GM18498 (cell line): ENCODE results near the gene MYO16.
A peak's percentile ranks its signal among the peaks of the same experiment; 100 is the strongest.

ENCODE experiments used
- ATAC-seq: cut with Tn5 transposase; IDR thresholded peaks from one replicate; pipeline ENCODE4 v1.9.1; 2021; ENCODE audit warnings: mild to moderate bottlenecking, moderate library complexity; ENCODE audit not compliant: unreplicated experiment

The MYO16 gene

DNA sequence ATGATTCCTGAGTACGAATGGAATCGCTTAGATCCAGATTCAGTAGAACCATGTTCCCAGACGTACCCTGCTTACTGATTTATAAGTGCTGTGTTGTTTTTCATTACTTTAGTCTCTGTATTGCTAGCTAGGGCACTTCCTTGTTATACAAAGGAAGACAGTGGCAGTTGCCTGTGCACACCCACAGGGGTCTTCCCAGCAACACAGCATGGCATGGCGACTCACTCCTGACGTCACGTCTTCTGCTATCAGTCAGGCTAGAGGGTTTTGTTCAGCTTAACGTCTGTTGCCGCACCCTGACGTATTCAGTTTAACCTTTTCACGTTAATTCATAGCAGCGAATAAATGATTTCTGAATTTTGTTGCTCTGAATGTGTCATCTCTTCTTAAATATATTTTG, 295.1 kb downstream of the MYO16 start:
- ATAC-seq: no peak

DNA sequence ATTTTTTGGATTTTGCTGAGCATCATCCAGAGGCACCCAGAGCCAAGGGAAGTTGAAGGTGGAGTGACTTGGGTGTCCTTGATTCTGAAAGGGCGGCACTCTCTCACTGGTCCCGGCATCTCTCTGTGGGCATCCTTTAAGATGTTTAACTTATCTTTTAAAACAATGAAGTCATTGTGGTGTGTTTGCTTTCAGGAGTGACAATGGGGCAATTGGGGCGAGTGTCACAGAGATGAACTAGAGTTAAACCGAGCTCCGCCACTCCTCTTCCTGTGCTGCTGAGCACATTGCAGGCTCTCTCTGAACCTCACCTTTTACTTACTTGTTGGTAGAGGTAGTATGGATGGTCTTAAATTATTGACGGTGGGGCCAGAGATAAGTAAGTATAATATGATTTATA, 295.7 kb downstream of the MYO16 start:
- no peak for ATAC-seq

DNA sequence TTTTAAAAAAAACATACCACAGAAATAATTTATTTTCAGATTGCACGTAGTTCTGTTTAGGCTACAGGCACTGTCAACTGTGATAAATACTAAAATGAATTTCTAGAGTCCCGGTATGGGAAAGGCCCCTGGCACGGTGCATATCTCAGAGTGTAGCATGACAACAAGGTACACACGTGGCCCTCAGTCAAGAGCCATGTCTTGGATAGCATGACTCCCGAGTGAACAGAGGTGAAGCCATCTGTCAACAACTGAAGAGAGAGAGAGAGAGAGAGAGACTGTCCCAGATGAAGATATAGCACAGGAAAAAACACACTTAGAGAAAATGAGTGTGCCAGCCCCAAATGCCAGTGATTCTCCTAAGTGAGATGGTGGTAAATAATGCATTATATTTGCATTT, 297.5 kb downstream of the MYO16 start:
- no peak for ATAC-seq

DNA sequence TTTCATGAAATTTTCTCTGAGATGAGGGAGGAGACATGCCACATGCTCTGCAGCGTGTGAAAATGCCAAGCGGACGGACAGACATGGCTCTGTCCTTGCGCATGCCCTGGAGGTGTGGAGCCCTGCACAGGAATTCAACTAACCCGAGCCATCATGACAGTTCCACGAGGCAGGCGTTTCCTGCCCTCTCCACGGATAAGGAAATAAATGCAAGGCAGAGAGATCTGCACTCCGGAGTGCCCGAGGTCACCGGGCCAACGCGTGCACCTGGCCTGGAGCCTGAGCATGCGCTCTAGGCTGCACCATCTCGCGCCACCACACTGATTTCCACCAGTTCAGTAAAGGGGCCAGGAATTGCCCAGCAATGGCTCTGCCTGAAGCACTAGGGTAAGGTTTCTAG, 298.2 kb downstream of the MYO16 start:
- no peak for ATAC-seq

DNA sequence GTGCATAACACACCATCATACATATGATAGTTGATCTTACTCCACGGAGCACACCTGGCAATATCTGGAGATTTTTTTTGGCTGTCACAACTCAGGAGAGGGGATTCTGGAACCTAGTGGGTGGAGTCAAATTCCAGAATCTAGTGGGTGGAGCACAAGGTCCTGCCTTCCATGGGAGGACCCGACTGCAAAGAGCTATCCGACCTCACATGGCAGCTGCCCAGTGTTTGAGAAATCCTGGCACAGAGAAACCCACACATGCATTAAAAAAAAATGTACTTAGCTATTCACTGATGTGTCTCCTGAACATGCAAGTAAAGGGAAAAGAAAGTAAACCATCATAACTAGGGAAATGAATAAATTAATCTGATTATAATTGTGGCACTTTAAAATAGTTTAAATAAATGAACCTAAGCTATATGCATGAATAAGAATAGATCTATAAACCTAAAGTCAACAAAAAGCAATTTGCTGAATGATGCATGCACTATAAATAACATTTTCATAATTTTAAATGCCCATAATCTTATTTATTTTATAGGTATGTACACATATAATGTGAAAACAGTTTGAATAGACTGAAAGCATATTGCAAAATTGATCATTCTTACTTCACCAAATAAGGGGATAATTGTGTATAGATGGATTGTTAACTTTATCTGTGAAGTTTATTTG, 300.3 kb downstream of the MYO16 start:
- ATAC-seq: no peak

DNA sequence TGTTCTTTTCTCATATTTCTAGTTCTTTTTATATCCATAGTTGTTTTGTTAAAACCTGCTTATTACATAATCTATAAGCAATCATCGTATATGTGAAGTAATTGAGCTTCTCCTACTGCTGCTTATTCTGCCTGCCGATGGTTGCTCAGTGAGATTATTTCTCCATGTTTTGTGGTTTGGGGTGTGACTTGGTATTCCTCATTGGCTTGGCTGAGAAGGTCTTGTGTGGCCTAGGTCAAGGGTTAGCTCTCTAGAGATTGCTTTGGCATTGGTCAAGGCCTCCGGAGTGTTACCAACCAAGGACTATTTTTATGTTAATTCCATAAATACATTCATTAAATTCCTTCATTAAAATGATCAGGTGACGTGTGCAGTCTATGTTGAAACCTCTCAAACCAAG, 302.8 kb downstream of the MYO16 start:
- ATAC-seq: no peak

DNA sequence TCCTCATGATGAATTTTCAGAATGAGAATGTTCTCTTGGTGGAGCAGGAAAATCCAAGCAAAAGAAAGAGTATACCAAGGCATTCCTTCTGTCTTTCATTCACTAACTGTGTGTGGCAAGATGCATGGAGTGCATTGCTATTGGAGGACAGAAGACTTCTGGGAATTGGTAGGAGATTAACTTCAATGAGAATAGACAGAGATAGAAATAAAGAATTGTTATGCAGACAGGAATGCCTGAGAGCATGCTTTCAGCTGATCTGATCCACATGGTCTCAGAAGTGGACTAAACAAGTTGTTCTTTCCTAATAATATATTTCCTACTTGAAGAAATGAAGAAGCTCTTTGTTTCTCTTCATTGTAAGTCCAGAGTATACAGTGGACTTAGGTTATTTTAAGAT, 303.6 kb downstream of the MYO16 start:
- no peak for ATAC-seq

DNA sequence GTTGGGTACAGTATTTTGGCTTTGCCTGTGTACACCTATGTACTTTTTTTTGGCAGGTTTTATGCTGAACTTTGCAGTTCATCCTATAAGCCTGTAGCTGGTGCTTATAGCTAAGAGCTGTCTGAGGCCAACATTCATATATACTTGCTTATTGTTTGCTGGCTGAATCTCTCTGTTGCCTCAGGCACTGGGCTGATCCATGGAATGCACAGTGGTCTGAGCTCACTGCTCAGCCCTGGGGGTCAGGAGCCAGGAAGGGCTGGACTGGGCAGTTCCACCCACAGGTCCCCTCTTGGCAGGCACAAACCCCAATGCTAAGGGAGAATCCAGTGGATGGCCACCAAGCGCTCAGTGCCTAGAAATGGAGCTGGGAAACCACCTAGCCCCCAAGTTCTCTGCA, 308.7 kb downstream of the MYO16 start:
- ATAC-seq: no peak

DNA sequence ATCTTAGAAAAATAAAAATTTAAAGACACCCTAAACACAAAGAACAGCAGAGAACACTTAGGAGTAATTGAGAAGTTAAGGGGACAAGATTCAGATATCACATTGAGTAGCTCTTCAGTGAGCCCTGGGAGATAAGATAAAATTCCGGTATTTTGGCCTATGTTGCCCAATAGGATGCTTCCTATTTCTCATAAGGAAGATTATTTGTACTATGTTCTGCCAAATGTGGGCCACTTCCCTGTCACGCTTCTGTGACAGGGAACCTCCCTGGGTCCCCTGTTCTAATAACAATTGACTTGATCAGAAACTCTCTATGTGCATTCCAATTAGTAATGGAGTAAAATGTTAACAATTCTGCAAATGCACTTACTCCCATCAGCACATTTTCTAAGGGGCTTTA, 310.7 kb downstream of the MYO16 start:
- ATAC-seq: no peak

DNA sequence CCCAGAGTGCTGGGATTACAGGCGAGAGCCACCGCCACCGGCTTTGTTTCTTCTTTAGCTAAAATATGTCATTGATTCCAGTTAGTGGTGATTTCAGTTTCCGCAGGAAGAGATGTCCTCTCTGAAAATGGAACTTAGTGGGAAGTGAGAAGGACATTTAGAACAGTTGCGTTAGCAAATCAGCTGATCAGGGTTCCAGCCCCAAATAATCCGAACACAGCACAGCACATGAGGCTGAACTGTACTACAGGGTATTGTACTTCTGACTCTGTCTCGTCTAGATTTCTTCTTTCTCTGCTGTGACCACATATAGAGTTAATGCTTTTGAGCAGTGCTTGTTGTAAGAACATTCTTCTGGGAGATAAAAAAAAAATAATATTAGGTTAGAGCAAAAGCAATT, 314.4 kb downstream of the MYO16 start:
- ATAC-seq: no peak

DNA sequence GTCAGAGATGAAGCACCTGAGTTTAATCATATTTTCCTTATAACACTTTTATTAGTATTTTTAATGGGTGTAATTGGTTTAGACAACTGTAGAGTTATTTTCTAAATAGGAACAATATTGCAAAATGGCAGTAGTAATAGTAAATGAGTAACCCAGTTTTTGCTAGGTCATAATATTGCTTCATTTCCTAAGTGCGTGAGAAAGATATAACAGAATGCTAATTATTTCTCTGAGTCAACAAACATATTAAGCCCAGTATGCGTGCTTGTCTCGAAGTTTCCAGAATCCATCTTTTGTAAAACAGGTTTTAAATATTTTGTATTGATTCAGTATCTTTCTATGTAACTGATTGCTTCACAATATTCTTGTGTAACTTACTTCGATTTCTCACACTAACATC, 315.3 kb downstream of the MYO16 start:
- no peak for ATAC-seq

DNA sequence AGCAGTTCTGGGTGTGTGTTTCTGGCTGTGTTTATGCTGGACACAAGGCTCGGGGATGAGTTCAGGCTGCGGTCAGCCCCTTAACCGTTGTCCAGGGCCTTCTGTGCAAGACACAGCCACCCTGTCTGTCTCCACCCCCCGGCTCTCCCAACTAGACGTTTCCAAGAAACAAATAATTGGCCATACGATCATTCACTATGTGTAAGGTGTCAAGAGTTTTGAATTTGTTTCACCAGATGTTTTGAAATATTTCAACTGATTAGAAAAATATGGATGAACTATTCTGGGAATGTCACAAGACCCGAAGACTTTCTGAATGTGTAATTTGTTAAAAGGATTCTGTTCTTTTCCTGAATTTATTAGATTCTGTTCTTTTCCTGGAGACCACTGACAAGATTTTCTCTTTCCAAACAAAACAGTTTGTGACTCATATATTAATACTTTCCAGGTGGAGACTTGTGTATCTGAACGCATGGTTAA, 318.2 kb downstream of the MYO16 start:
- ATAC-seq: no peak

DNA sequence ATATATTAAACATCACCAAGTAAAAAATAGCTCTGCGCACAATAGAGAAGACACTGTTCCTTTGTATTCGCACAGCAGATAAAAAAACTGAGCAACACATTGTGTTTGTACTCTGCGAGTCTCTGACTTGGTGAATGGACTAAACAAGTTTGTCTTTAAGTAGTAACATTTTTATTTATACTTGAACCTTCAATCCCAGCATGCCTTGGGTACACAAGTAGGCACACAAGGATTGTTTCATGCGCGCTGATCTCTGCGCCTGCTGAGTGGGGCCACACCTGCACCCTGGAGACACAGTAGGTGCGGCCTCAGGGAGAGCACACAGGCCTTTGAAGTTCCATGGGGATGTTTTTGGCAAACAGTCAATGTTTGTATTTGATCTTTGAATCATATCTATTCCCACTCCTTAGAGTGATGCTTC, 318.9 kb downstream of the MYO16 start:
- no peak for ATAC-seq

DNA sequence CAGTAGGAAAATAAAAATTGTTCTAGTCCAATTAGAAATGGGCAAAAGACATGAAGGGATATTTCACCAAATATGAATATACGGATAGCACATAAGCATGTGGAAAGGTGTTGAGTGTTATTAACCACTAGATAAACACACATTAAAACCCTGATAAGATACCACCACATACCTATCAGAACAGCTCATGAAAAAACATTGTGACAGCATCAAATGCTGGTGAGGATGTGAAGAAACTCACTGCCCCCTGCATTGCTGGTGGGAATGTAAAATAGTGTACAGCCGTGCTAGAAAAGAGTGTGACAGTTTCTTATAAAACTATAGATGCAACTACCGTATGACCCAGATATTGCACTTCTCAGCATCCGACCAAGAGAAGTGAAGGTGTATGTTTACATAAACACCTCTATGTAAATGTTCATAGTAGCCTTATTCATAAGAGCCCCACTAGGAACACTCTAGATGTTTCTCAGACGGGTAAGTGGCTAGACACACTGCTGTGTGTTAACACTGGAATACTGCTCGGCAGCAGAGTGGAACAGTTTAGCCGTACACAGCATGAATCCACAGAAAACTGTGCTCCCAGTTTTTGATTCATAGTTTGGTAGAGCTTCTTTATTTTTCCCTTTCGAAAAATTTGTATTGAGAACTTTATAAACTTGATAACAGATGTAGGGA, 321.1 kb downstream of the MYO16 start:
- ATAC-seq: no peak

DNA sequence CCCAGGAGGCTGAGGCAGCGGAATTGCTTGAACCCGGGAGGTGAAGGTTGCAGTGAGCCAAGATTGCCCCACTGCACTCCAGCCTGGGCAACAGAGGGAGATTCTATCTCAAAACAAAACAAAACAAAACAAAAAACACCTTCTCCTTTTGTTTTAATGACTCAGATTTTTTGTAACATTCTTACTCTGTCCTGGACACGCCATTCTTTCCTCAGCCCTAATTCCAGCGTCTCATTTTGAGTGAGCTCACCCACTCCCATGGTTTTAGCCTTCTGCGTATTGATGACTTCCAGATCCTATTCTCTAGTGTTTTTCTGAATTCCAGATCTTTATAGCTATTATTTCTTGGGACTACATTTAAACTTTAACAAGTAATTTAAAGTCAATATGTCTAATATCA, 326.3 kb downstream of the MYO16 start:
- no peak for ATAC-seq

DNA sequence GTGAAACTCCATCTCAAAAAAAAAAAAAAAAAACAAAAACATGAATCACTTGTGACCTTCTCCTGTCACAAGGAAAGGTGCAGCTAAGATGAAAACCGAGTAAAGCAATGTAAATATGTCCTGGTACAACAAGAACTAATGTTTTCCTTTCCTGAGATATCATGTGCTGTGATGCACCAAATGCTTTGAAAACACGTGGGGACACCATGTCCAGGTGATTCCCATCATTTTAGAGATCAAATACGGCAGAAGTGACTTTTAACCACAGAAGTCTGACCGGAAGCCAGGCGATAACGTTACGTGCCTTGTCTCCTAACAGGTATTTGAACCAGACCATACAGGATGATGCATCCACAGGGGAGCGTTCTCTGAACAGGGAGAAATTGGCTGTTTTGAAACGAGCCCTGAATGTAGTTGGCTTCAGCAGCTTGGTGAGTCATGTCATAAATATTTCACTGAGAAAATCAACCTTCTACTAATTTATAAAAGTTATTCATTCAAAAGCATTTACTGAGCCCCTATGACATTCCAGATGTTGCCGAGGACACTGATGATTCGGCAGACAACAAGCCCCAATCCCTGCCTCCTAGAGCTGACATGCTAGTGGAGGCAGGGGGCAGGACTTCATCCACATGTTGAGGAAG, 328.1 kb downstream of the MYO16 start:
- no peak for ATAC-seq

DNA sequence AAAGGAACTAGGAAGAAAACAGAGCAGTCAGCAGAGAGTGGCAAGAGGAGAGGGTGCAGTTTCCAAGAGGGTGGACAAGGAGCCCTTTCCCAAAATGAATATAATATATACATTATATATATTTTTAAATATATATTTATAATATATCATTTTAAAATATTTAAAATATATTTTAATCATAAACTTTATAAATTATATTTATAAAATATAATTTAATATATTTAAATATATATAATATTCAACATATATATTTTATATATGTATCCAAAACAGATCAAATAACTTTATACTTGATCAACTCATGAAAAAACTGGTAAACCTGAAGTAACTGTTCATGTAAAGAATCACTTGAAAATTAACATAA, 328.6 kb downstream of the MYO16 start:
- no peak for ATAC-seq

DNA sequence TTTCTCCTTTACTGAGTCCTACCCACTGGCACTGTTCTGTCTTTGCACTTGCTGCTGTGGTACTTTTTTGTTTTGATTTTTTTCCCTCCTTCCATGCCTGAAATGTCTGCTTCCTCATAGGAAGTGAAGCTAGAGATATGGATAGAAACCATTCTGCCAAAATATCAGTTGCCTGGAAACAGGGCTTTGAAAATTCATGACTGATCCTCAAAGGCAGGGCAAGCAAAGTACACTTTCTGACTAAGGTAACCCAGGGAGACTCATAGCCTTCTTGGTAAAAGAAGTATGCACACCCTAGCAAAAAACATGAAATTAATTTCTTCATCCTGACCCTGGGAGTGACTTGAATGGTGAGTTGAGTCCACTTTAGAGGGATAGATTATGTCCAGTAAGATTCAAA, 329.8 kb downstream of the MYO16 start:
- ATAC-seq: no peak

DNA sequence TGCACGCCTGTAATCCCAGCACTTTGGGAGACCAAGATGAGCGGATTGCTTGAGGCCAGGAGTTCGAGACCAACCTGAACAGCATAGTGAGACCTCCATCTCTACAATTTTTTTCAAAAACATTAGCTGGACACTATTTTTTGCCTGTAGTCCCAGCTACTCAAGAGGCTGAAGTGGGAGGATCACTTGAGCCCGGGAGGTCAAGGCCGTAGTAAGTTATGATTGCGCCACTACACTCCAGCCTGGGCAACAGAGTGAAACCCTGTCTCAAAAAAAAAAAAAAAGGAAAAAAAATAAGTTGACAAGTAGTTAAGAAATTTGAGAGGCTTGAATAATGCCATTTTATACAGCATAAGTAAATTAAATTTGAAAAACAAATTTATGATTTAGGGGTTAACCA, 330.6 kb downstream of the MYO16 start:
- no peak for ATAC-seq

DNA sequence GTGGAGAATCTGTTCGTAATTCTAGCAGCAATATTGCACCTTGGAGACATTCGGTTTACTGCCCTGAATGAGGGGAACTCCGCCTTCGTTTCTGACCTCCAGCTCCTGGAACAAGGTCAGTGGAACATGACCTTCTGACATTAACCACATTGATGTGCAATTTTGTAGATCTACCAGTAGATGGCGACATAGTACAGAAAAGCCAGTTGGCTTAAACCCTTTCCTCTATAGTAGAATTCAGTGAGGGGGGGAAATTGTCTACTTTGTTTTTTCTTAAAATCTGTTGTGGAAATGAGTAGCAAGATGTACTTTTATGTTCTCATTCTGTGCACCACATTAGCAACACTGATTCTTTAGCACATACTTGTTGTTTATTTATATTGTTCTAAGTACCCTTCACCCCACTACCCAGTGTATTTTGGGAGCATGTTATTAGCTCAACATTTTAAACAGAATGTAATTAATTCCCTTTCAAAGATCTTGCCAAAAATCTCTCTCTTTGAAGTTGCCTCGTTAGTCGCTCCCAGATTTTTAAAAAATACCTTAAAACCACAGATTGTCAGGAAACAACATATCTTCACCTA, 332.2 kb downstream of the MYO16 start:
- peak; percentile 93 for ATAC-seq

DNA sequence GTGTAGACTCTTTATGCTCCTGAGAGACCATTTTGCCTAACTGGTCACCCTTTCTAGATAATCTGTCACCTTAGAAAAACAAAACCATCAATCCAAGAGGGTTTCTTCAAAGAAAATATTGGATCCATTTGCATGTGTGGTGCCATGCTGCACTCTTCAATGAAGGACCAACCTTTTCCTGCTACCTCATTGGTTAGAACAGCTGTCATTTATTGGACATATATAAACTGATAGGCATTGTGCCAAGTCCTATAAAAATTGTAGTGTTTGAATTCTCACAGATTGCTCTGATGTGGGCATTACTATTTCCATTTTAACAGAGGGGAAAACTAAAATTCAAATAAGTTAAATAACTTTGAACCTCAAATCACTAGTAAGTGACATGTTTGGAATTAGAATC, 333.2 kb downstream of the MYO16 start:
- no peak for ATAC-seq

DNA sequence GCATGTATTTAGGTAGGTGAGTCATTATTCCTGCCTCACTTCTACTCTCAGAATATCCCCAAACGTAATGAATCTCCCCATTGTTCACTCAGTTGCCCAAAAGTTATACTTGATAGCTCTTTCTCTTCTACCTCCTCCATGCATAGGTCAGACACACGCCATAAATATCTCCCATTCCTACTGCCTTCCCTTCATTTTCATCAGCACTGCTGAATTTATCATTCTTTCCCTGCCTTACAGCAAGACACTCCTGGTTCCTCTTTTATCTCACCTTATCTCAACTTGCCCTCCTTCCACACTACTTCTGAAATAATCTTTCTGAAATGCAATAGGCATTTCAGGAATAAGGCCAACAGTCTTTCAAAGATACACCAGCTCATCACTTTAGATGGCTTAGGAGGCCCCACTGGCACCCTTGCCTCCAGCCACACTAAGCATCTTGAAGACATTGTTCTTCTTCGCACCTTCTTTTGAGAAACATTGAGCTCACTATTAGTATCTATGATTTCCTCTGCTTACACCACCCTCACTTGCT, 333.9 kb downstream of the MYO16 start:
- no peak for ATAC-seq
